ES-I3 (cell line): ENCODE measurements around the gene MAP3K21.

Experiments
- H3K36me3 ChIP-seq: 2 replicates; pipeline ENCODE4 v1.6.1; 2013; ENCODE audit warnings: mild to moderate bottlenecking, low read length, control low read depth, moderate library complexity; ENCODE audit not compliant: insufficient read depth
- H3K4me1 ChIP-seq: 2 replicates; pipeline ENCODE4 v1.6.1; 2013; ENCODE audit warnings: mild to moderate bottlenecking, control low read depth, low read length; ENCODE audit not compliant: insufficient read depth
- H3K9ac ChIP-seq: 2 replicates; pipeline ENCODE4 v1.6.1; 2013; ENCODE audit warnings: low read depth, mild to moderate bottlenecking, low read length, moderate library complexity
- H3K9me3 ChIP-seq: 2 replicates; pipeline ENCODE4 v1.6.1; 2013; ENCODE audit warnings: mild to moderate bottlenecking, low read length, moderate library complexity; ENCODE audit not compliant: control insufficient read depth, insufficient read depth

The MAP3K21 gene

DNA sequence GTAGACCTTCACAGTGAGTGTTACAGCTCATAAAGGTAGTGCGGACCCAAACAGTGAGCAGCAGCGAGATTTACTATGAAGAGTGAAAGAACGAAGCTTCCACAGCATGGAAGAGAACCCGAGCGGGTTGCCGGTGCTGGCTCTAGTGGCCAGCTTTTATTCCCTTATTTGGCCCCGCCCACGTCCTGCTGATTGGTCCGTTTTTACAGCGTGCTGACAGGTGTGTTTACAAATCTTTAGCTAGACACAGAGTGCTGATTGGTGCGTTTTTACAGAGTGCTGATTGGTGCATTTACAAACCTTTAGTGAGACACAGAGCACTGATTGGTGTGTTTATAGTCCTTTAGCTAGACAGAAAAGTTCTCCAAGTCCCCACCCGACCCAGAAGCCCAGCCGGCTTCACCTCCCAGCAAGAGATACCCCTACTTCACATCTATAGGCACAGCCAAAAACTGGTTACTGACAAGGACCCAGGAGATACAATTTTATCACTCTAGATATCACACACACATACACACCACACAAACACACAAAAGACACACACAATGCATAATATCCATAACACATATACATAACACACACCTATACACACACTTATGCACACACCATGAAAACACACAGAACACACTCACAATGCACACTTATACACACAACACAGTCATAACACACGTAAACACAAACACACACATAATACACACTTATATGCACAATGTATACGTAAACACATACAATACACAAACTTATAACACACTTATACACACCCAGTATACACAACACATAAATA, 68.5 kb downstream of the MAP3K21 start:
- Histone ChIP-seq H3K9me3 (no peaks in the 10 kb centered on the region), H3K9ac (no peak overlapping the region), H3K4me1 (peaks cover 3% of the 10 kb centered on the region; the same call in 1 of the 2 replicates)

DNA sequence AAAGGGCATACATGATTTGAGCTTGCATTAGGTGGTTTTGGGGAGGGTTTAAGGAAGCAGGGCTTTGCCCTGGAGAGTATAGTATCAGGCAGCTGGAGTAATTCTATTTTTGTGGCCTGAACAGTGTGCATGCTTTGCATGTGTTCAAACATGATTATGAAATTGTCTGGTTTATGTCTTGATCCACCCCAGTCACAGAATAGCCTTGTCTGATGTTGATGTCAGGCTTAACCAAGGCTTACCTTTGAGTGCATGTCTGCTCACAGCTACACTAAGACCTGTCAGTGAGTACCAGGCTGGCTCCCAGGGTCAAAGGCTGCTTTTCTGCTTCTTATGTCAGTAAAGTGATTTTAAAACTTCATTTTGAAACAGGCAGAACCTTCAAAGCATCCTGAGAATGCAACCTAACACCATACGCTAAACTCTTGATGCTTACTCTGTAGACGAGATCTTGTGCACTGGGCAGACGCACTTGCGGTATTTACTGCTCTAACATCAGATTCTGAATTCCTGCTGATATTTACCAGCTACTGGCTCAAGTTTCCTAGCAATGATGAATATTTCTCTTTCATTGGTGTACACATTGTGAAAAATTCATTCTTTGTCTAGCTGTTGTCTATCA, 78.9 kb downstream of the MAP3K21 start:
- no peaks in the 10 kb centered on the region for H3K4me1 ChIP-seq

More for the DNA sequence above, 68.5 kb downstream of the MAP3K21 start:
- no peaks in the 10 kb centered on the region for H3K36me3 ChIP-seq

DNA sequence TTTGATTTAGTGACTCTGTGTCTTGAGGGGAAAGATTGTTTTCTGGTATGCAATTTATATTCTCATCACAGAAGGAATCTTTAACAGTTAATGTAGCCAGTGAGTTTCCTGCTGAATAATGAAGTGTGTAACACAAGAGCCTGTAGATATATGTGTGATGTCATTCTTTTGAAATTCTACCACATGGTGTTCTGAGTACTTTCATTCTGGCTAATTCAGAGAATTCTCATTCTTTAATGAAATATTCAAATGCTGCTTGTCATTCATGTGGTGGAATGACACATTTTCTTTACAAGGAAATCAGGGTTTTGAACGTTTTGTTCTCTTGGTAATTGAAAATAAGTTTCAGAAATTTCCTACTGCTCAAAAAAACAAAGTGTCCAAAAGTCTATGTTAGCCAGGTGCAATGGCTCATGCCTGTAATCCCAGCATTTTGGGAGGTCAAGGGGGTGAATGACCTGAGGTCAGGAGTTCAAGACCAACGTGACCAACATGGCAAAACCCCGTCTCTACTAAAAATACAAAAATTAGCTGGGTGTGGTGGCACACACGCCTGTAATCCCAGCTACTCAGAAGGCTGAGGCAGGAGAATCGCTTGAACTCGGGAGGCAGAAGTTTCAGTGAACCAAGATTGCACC, 79.6 kb downstream of the MAP3K21 start:
- H3K9ac ChIP-seq, result no peak overlapping the region
- no peaks in the 10 kb centered on the region for H3K36me3 ChIP-seq
- H3K4me1 ChIP-seq, result no peaks in the 10 kb centered on the region
- peaks cover 5% of the 10 kb centered on the region for H3K9me3 ChIP-seq

More for the DNA sequence above, 78.9 kb downstream of the MAP3K21 start:
- Histone ChIP-seq H3K9ac (no peak overlapping the region), H3K36me3 (no peaks in the 10 kb centered on the region), H3K9me3 (peaks cover 5% of the 10 kb centered on the region)

DNA sequence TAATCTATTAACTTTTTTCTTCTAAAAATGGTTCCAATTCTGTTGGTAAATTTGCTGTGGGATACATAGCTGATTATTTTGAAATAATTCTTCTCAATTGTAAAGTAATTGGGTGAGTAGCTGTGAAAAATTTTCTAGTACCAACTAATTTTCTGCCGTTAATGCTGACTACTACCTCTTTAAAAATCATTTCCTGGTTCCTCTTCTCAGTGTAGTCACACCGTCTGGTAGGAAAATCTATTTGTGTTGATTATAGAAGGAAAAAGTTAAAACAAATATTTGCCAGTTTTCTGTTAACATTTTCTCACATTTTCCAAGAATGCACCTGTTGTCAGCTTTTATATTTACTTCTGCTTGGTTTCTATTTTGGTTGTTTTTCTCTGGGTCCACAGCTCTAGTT, 82.0 kb downstream of the MAP3K21 start:
- Histone ChIP-seq H3K36me3 (no peaks in the 10 kb centered on the region), H3K9ac (no peak overlapping the region), H3K9me3 (peaks cover 5% of the 10 kb centered on the region), H3K4me1 (no peaks in the 10 kb centered on the region)

DNA sequence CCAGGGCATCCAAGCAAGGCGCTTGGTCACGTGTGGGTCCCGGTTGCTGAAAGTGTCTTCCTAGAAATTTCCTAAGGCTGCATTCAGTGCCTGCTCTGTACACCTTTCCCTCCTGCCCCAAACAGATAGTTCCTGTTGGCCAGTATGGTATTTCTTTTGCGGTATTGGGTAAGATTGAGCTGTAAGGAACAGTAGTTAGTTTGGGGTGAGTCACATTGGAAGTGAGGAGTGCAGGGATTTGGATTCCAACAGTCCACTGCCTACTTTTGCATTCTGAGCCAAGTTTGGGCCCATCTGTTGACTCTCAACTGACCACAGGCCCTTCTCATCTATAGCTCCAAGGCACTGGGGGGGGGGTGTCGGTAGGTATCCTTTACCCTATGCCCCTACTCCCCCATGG, 83.4 kb downstream of the MAP3K21 start:
- H3K36me3 ChIP-seq, result no peaks in the 10 kb centered on the region
- no peaks in the 10 kb centered on the region for H3K4me1 ChIP-seq
- H3K9me3 ChIP-seq, result peaks cover 5% of the 10 kb centered on the region
- no peak overlapping the region for H3K9ac ChIP-seq

- no peaks in the 10 kb centered on the region for H3K4me1 ChIP-seq
These were observed 85.3 kb downstream of the MAP3K21 start for GRCh38 chr1:233412812-233413211.

DNA sequence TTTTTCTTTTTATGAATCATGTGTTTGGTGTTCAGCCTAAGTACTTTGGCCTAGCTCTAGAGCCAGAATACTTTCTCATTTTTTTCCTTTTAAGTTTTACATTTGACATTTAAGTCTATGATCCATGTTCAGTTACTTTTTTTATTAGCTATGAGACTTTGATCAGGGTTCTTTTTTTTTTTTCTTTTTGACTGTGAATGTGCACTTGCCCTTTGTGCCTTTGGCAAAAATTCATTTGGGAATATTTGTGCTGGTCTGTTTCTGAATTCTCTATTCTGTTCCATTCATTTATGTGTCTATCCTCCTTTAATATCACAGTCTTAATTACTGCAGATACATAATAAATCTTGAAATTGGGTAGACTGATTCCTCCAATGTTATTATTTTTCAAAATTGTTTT, 93.8 kb downstream of the MAP3K21 start:
- Histone ChIP-seq H3K36me3 (no peaks in the 10 kb centered on the region), H3K4me1 (no peaks in the 10 kb centered on the region), H3K9me3 (no peaks in the 10 kb centered on the region), H3K9ac (no peak overlapping the region)

More at GRCh38 chr1:233412812-233413211, 85.3 kb downstream of the MAP3K21 start:
- Histone ChIP-seq H3K9me3 (peaks cover under 1% of the 10 kb centered on the region), H3K9ac (no peak overlapping the region), H3K36me3 (no peaks in the 10 kb centered on the region)

- H3K9me3 ChIP-seq, result no peaks in the 10 kb centered on the region
- H3K9ac ChIP-seq, result no peak overlapping the region
- H3K36me3 ChIP-seq, result no peaks in the 10 kb centered on the region
- H3K4me1 ChIP-seq, result no peaks in the 10 kb centered on the region
These were observed 97.3 kb downstream of the MAP3K21 start for GRCh38 chr1:233424779-233425178.

DNA sequence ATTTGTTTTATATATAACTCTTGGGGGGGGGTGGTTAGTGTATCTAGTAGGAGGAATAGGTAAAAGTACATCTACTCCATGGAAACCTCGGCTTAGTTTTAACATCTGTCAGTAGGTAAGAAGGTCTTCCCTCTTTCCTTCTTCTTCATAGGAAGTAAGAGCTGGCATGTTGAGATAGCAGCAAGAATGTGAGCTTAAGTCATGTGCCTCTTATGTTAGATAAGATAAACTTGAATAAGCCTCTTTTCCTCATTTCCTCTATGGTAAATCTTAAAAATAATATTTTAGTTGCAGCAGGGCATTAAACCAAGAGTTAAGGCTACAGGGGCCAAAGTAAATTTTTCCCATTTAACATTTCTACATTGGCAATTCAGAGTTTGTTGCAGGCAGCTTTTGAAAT, 100.4 kb downstream of the MAP3K21 start:
- H3K9me3 ChIP-seq, result no peaks in the 10 kb centered on the region
- no peaks in the 10 kb centered on the region for H3K4me1 ChIP-seq
- no peak overlapping the region for H3K9ac ChIP-seq

GRCh38 chr1:233431753-233432403, 104.4 kb downstream of the MAP3K21 start:
- H3K9ac ChIP-seq, result no peak overlapping the region
- H3K4me1 ChIP-seq, result peaks cover 6% of the 10 kb centered on the region; the same call in 1 of the 2 replicates
- H3K36me3 ChIP-seq, result no peaks in the 10 kb centered on the region
- no peaks in the 10 kb centered on the region for H3K9me3 ChIP-seq

More for the DNA sequence above, 100.4 kb downstream of the MAP3K21 start:
- no peaks in the 10 kb centered on the region for H3K36me3 ChIP-seq

DNA sequence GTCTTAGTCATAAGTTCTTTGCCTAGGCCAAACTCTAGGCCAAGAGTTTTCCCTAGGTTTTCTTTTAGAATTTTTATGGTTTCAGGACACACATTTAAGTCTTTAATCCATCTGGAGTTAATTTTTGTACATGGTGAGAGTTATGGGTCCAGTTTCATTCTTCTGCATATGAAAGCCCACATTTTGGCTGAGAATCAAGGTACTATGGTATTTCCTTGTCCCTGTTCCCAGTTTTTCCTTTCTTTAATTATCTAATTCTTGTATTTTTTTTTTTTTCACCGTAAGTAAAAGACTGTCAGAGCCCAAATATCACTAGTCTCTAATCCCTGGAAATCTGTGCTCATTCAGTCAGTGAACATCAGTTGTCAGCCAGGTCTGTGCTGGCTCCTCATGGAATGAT, 105.4 kb downstream of the MAP3K21 start:
- Histone ChIP-seq H3K36me3 (no peaks in the 10 kb centered on the region), H3K9ac (no peak overlapping the region), H3K9me3 (no peaks in the 10 kb centered on the region), H3K4me1 (peaks cover 6% of the 10 kb centered on the region; the same call in 1 of the 2 replicates)

GRCh38 chr1:233433436-233434210, 106.1 kb downstream of the MAP3K21 start:
- Histone ChIP-seq H3K9me3 (no peaks in the 10 kb centered on the region), H3K4me1 (peaks cover 6% of the 10 kb centered on the region; the same call in 1 of the 2 replicates), H3K36me3 (no peaks in the 10 kb centered on the region), H3K9ac (no peak overlapping the region)
